IMR-90 (cell line): ENCODE measurements around the gene DDX24. TPM values are rescaled to one million over a fixed set of nuclear protein-coding genes. Genes with fewer than 3 reads are reported as not detected.

Experiments
- ATAC-seq: fragments of 200-7000 bp; cut with Tn5 transposase; 2 replicates; pipeline ENCODE4 v1.9.1; 2020; ENCODE audit warnings: low read depth, mild to moderate bottlenecking, moderate library complexity
- BruUV-seq: library from RNA; stranded (reverse); fragments of 400-500 nt; replicated peaks from 2 replicates; lab custom pipeline; 2021; lab: Mats Ljungman, UMichigan
- CTCF ChIA-PET: fragments of 300-600 bp; formaldehyde crosslinking; extraction: SDS; loops from one replicate; lab custom pipeline; 2021; ENCODE audit warnings: antibody characterized with exemption; lab: Yijun Ruan, JAX
- POLR2A ChIA-PET: fragments of 300-600 bp; sonication (Branson Sonifier 250); formaldehyde crosslinking; loops from one replicate; lab custom pipeline; 2022; ENCODE audit warnings: antibody characterized with exemption; ENCODE audit not compliant: unreplicated experiment; lab: Charles Lee
- DNase-seq: peaks from one replicate; pipeline ENCODE4 v3.0.0; 2013
- H2AFZ ChIP-seq: replicated peaks from 2 replicates; pipeline ENCODE3; 2013; ENCODE audit warnings: low read length, mild to moderate bottlenecking; ENCODE audit not compliant: poor library complexity
- H2AK5ac ChIP-seq: 2 replicates; pipeline ENCODE4 v1.6.1; 2013; ENCODE audit warnings: low read depth, low read length, inconsistent platforms
- H2AK9ac ChIP-seq: replicated peaks from 2 replicates; pipeline ENCODE3; 2013; ENCODE audit warnings: mild to moderate bottlenecking, low read depth, low read length, moderate library complexity; ENCODE audit not compliant: poor library complexity
- H2BK120ac ChIP-seq: 2 replicates; pipeline ENCODE4 v1.6.1; 2013; ENCODE audit warnings: low read depth, low read length, inconsistent platforms
- H2BK15ac ChIP-seq: 3 replicates; pipeline ENCODE4 v1.6.1; 2013; ENCODE audit warnings: low read depth, low read length, inconsistent platforms
- H2BK20ac ChIP-seq: 2 replicates; pipeline ENCODE4 v1.6.1; 2013; ENCODE audit warnings: low read depth, mild to moderate bottlenecking, inconsistent platforms, low read length, moderate library complexity
- H2BK5ac ChIP-seq: 2 replicates; pipeline ENCODE4 v1.6.1; 2013; ENCODE audit warnings: mild to moderate bottlenecking, low read depth, low read length, inconsistent platforms; ENCODE audit not compliant: poor library complexity, severe bottlenecking
- H3K14ac ChIP-seq: replicated peaks from 2 replicates; pipeline ENCODE4 v1.6.1; 2013; ENCODE audit warnings: low read depth, low read length, inconsistent platforms
- H3K18ac ChIP-seq: 2 replicates; pipeline ENCODE4 v1.6.1; 2013; ENCODE audit warnings: low read depth, low read length, control low read depth
- H3K23ac ChIP-seq: 2 replicates; pipeline ENCODE4 v1.6.1; 2013; ENCODE audit warnings: low read depth, low read length, inconsistent platforms
- H3K27ac ChIP-seq: 2 replicates; pipeline ENCODE4 v1.5.1; 2013; ENCODE audit warnings: mild to moderate bottlenecking, control low read depth, low read length; ENCODE audit not compliant: insufficient read depth
- H3K27me3 ChIP-seq: 2 replicates; pipeline ENCODE4 v1.6.1; 2013; ENCODE audit warnings: low read length; ENCODE audit not compliant: control insufficient read depth, insufficient read depth
- H3K36me3 ChIP-seq: 2 replicates; pipeline ENCODE4 v1.6.1; 2013; ENCODE audit warnings: low read length, mixed read lengths; ENCODE audit not compliant: control insufficient read depth, insufficient read depth
- H3K4ac ChIP-seq: 2 replicates; pipeline ENCODE4 v1.6.1; 2013; ENCODE audit warnings: low read depth, low read length, inconsistent platforms
- H3K4me1 ChIP-seq: 2 replicates; pipeline ENCODE4 v1.6.1; 2013; ENCODE audit warnings: low read length, mixed read lengths; ENCODE audit not compliant: control insufficient read depth, insufficient read depth
- H3K4me2 ChIP-seq: 2 replicates; pipeline ENCODE4 v1.6.1; 2013; ENCODE audit warnings: low read depth, mild to moderate bottlenecking, control low read depth, low read length, moderate library complexity
- H3K4me3 ChIP-seq: 2 replicates; pipeline ENCODE4 v1.5.1; 2013; ENCODE audit warnings: low read depth, mild to moderate bottlenecking, control low read depth, low read length, moderate library complexity; ENCODE audit not compliant: insufficient read depth
- H3K56ac ChIP-seq: 2 replicates; pipeline ENCODE4 v1.6.1; 2013; ENCODE audit warnings: low read length, inconsistent platforms; ENCODE audit not compliant: insufficient read depth; ENCODE audit errors: extremely low read depth
- H3K79me1 ChIP-seq, 2 experiments: 2 replicates each; pipeline ENCODE4 v1.6.1; 2013; ENCODE audit warnings: low read length in 2 of 2, inconsistent platforms in 1 of 2, low read depth in 1 of 2
- H3K9ac ChIP-seq: 2 replicates; pipeline ENCODE4 v1.6.1; 2013; ENCODE audit warnings: low read depth, low read length, control low read depth
- H3K9me1 ChIP-seq: 2 replicates; pipeline ENCODE4 v1.6.1; 2013; ENCODE audit warnings: low read length, inconsistent platforms; ENCODE audit not compliant: insufficient read depth
- H3K9me3 ChIP-seq: 2 replicates; pipeline ENCODE4 v1.6.1; 2013; ENCODE audit warnings: low read length; ENCODE audit not compliant: control insufficient read depth, insufficient read depth
- H4K20me1 ChIP-seq: 2 replicates; pipeline ENCODE4 v1.6.1; 2013; ENCODE audit warnings: low read length, inconsistent platforms; ENCODE audit not compliant: insufficient read depth
- H4K5ac ChIP-seq: 2 replicates; pipeline ENCODE4 v1.6.1; 2013; ENCODE audit warnings: mild to moderate bottlenecking, low read depth, low read length, control low read depth
- H4K8ac ChIP-seq, 2 experiments: 2 replicates each; pipeline ENCODE4 v1.6.1; 2013; ENCODE audit warnings: low read depth in 2 of 2, low read length in 2 of 2, control low read depth in 1 of 2, inconsistent platforms in 1 of 2
- H4K91ac ChIP-seq: 2 replicates; pipeline ENCODE4 v1.6.1; 2013; ENCODE audit warnings: low read depth, low read length, inconsistent platforms; ENCODE audit not compliant: insufficient read depth
- BHLHE40 ChIP-seq: fragments of 150-350 bp; IDR thresholded peaks from 2 replicates; pipeline ENCODE4 v1.6.1; 2016; ENCODE audit warnings: mild to moderate bottlenecking, low read depth, low read length
- CEBPB ChIP-seq: IDR thresholded peaks from 2 replicates; pipeline ENCODE4 v1.6.1; 2012; ENCODE audit warnings: low read depth, low read length, improper control_type of control experiment
- CHD1 ChIP-seq: IDR thresholded peaks from 2 replicates; pipeline ENCODE4 v1.6.1; 2012; ENCODE audit warnings: low read depth, low read length, improper control_type of control experiment
- CTCF ChIP-seq: conservative IDR thresholded peaks from 2 replicates; pipeline ENCODE4 v1.5.1; 2012; ENCODE audit warnings: mild to moderate bottlenecking, low read depth, low read length, improper control_type of control experiment
- ELK1 ChIP-seq: fragments of 150-350 bp; IDR thresholded peaks from 2 replicates; pipeline ENCODE4 v1.6.1; 2016; ENCODE audit warnings: low read depth, mild to moderate bottlenecking, low read length, moderate library complexity, borderline replicate concordance
- FOS ChIP-seq: fragments of 150-350 bp; IDR thresholded peaks from 2 replicates; pipeline ENCODE4 v1.6.1; 2016; ENCODE audit warnings: low read depth, low read length
- MAFK ChIP-seq: IDR thresholded peaks from 2 replicates; pipeline ENCODE4 v1.6.1; 2012; ENCODE audit warnings: low read depth, low read length, improper control_type of control experiment
- MAZ ChIP-seq: IDR thresholded peaks from 2 replicates; pipeline ENCODE4 v1.6.1; 2012; ENCODE audit warnings: low read depth, mild to moderate bottlenecking, low read length, improper control_type of control experiment, moderate library complexity, borderline replicate concordance
- MXI1 ChIP-seq: IDR thresholded peaks from 2 replicates; pipeline ENCODE4 v1.6.1; 2012; ENCODE audit warnings: low read depth, mild to moderate bottlenecking, low read length, moderate library complexity, borderline replicate concordance
- NFE2L2 ChIP-seq: fragments of 150-350 bp; IDR thresholded peaks from 2 replicates; pipeline ENCODE4 v1.6.1; 2016; ENCODE audit warnings: low read depth, mild to moderate bottlenecking, low read length
- POLR2A ChIP-seq: IDR thresholded peaks from 2 replicates; pipeline ENCODE4 v1.6.1; 2012; ENCODE audit warnings: mild to moderate bottlenecking, low read depth, low read length
- RAD21 ChIP-seq: IDR thresholded peaks from 2 replicates; pipeline ENCODE4 v1.6.1; 2012; ENCODE audit warnings: low read length, improper control_type of control experiment
- RCOR1 ChIP-seq: IDR thresholded peaks from 2 replicates; pipeline ENCODE4 v1.6.1; 2012; ENCODE audit warnings: mild to moderate bottlenecking, low read length, improper control_type of control experiment; ENCODE audit not compliant: insufficient replicate concordance
- RFX5 ChIP-seq: IDR thresholded peaks from 2 replicates; pipeline ENCODE4 v1.8.0; 2012; ENCODE audit warnings: low read depth, mild to moderate bottlenecking, low read length, moderate library complexity
- SMC3 ChIP-seq: fragments of 150-350 bp; IDR thresholded peaks from 2 replicates; pipeline ENCODE4 v1.6.1; 2016; ENCODE audit warnings: low read depth, mild to moderate bottlenecking, antibody characterized with exemption, low read length, moderate library complexity
- USF2 ChIP-seq: fragments of 150-350 bp; IDR thresholded peaks from 2 replicates; pipeline ENCODE4 v1.6.1; 2017; ENCODE audit warnings: mild to moderate bottlenecking, antibody characterized with exemption, low read length, low read depth
- WGBS, 2 experiments: methylation state at CpG; one replicate each; pipeline versions ENCODE4 v1.1.5 to v1.1.7; 2013; ENCODE audit warnings: missing lambda C conversion rate in 2 of 2; ENCODE audit not compliant: insufficient read length in 1 of 2; ENCODE audit errors: extremely low coverage in 2 of 2; 5-methylcytosine and 5-hydroxymethylcytosine counted together
- dilution Hi-C: fragments of 300-500 bp; cut with HindIII; formaldehyde crosslinking; loops from one replicate; pipeline ENCODE4 v1.14.3; 2018; ENCODE audit warnings: low sequenced_read_pairs; ENCODE audit not compliant: unreplicated experiment
- in situ Hi-C: fragments of 300-500 bp; cut with MboI; formaldehyde crosslinking; loops from 3 replicates; pipeline ENCODE4 v1.14.3; 2019; ENCODE audit warnings: low sequenced_read_pairs, inconsistent platforms, mixed read lengths
- intact Hi-C: fragments of 100-400 bp; cut with micrococcal nuclease; formaldehyde crosslinking; loops from 2 replicates; pipeline ENCODE4 v1.10.0; 2022
- polyA plus RNA-seq, 3 experiments: library from polyadenylated mRNA; depleted of rRNA; stranded (reverse); fragments of >200 nt; gene quantifications; 2 replicates each; pipeline ENCODE4 v1.2.3, GENCODE V29; 2012; ENCODE audit warnings: low replicate concordance in 1 of 3
- total RNA-seq: library from RNA; depleted of rRNA; stranded (reverse); fragments of >200 nt; gene quantifications from 2 replicates; pipeline ENCODE4 v1.2.3, GENCODE V29; 2012

The DDX24 gene
- total and polyA plus RNA-seq, 2 of the 4 experiments (the other 2 are of a cell fraction): 134 to 155 TPM

- no peak overlapping the region for H4K8ac ChIP-seq
- H3K36me3 ChIP-seq: peaks cover 76% of the 10 kb centered on the region
- DNase-seq (no peak), ATAC-seq (no peak)
- H3K27me3 ChIP-seq: no peaks in the 10 kb centered on the region
- H3K4ac ChIP-seq: no peak overlapping the region
- H3K9me1 ChIP-seq: no peaks in the 10 kb centered on the region
- ChIA-PET POLR2A (no interaction called here), CTCF (interaction anchor here (0.8 to 5.3 kb wide), 3 partner anchors 16 to 84 kb away, joined by 4 to 35 read pairs (median 4); no protein-coding TSS in a partner anchor)
- H2BK15ac ChIP-seq: no peak overlapping the region
- H2BK120ac ChIP-seq: no peak overlapping the region
- H3K23ac ChIP-seq: no peak overlapping the region
- no peak overlapping the region for H4K5ac ChIP-seq
- in situ Hi-C loops: no loop called here
- no peaks in the 10 kb centered on the region for H3K4me1 ChIP-seq
- no peak overlapping the region for H3K18ac ChIP-seq
- WGBS, 2 experiments: 100% methylated on average over 1 of the region's 4 CpGs; no CpG with 5 or more reads in 1 of the 2 experiments
- H3K14ac ChIP-seq: no peak overlapping the region
- H3K9me3 ChIP-seq: no peaks in the 10 kb centered on the region
- no TSS peak for BruUV-seq
- H3K4me3 ChIP-seq: no peak overlapping the region
- H2AK5ac ChIP-seq: no peak overlapping the region
- no peak overlapping the region for H2BK20ac ChIP-seq
- no peak overlapping the region for H3K56ac ChIP-seq
- dilution Hi-C loops: no loop called here
- no peak overlapping the region for H2BK5ac ChIP-seq
- no peak overlapping the region for H3K27ac ChIP-seq
- intact Hi-C loops: no loop called here
- 0 out of 2 replicates have a peak, but pooled peaks cover 4% of the 10 kb centered on the region for H4K20me1 ChIP-seq
- TF ChIP-seq MAZ: no peak
- TF ChIP-seq USF2: no peak
- TF ChIP-seq SMC3: no peak
- TF ChIP-seq FOS: no peak
- no peak for TF ChIP-seq NFE2L2
- TF ChIP-seq RFX5: no peak
- TF ChIP-seq CEBPB: no peak
- TF ChIP-seq POLR2A: no peak
- no peak for TF ChIP-seq CHD1
- no peak for TF ChIP-seq CTCF
- TF ChIP-seq RAD21: no peak
- no peak for TF ChIP-seq MXI1
- TF ChIP-seq BHLHE40: no peak
- no peak for TF ChIP-seq MAFK
- no peak for TF ChIP-seq ELK1
- no peak for TF ChIP-seq RCOR1
- H3K79me1 ChIP-seq: peaks cover 13 to 18% of the 10 kb centered on the region in 2 experiments; a peak in 3 of 4 replicates
- H4K91ac ChIP-seq: no peak overlapping the region
- H3K4me2 ChIP-seq: no peak overlapping the region
- H2AK9ac ChIP-seq: no peak overlapping the region
- H3K9ac ChIP-seq: no peak overlapping the region
- no peak overlapping the region for H2AFZ ChIP-seq
Measured at GRCh38 chr14:94052662-94053061, 28.3 kb downstream of the DDX24 start.
